ELR (cell line): ENCODE results near the gene KLF17.

ENCODE experiments used
- DNase-seq: peaks from one replicate; pipeline ENCODE4 v3.0.0-alpha.2; 2015; ENCODE audit warnings: low read depth

Gene KLF17

DNA sequence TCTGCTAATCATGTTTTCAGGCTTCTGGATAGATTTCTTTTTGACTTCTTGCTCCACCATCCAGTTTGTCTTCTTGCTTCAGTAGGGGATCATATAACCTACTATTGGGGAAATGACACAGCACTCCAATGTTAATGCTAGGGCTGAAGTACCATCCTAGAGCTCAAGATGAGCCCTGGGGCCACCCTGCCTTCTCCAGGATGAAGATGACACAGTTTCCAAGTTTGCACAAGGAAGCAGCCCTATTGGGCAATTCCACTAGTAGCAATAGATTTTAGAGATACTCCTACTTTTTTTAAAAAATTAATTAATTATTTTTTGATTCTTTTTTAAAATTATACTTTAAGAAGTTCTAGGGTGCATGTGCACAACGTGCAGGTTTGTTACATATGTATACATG, 34.1 kb downstream of the KLF17 start:
- peak; percentile 8 for DNase-seq

- peak; percentile 45 for DNase-seq
These were observed 35.4 kb downstream of the KLF17 start for GRCh38 chr1:44154049-44154448.

GRCh38 chr1:44157903-44158302, 39.3 kb downstream of the KLF17 start:
- no peak for DNase-seq

DNA sequence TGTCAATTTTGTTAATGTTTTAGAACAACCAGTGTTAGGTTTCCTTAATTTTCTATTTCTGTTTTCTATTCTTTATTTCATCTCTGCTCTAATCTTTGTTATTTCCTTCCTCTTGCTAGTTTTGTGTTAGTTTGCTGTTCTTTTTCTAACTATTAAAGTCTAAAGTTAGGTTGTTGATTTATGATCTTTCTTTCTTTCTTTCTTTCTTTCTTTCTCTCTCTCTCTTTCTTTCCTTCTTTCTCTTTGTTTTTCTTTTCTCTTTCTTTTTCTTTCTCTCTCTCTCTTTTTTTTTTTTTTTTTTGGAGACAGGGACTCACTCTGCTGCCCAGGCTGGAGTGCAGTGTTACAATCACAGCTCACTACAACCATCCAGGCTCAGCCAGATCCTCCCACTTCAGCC, 40.2 kb downstream of the KLF17 start:
- DNase-seq, result no peak

GRCh38 chr1:44161546-44161945, 42.9 kb downstream of the KLF17 start:
- no peak for DNase-seq

GRCh38 chr1:44168520-44169098, 50.0 kb downstream of the KLF17 start:
- no peak for DNase-seq

- peak; percentile 43 for DNase-seq
These were observed 51.7 kb downstream of the KLF17 start for GRCh38 chr1:44170281-44170823.

DNA sequence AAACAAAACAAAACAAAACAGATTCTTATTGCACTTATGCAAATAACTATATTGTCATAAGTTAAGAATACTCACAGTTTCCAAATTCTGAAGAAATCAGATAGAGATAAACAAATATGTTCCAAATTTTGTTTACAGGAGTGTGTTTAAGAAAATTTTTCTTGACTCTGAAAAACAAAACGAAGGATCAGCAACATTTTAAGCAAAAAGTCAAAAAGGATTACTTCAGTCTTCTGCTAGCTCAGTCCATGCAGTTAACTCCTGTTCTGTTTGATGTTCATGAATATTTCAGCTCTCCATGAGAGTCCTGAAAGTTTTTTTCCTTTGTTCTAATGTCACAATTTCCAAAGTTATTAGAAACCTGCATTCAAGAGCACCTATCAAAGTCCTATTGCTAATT, 56.0 kb downstream of the KLF17 start:
- DNase-seq, result no peak
